ENCODE results near the gene PLEKHA5.
"Not testable (repeated sequence)": the region's sequence is repeated elsewhere in the genome, so short reads cannot be mapped to it uniquely, and the experiment has no call there.

PLEKHA5 gene

DNA sequence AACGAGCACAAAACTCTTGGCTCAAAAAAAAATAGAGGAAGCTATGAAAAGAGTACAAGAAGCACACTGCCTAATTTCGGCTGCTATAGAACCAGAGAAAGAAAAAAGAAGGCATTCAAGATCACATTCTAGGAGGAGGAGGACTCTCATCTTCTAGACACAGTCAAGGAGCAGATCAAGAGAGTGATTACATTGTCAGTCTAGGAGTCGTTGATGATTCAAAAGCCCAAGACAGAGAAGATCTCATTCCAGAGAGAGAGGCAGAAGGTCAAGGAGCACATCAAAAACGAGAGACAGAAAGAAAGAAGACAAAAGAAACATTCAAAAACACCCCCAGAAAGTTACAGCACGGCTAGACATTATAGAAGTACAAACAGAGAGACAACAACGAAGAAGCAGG is 177.9 kb downstream of the PLEKHA5 start:
- Mint-ChIP-seq H3K4me1 (ENCODE audit: low read depth) (peaks cover 11% of the 10 kb centered on the region), H3K27ac (peak overlapping the region; percentile 5), H3K9me3 (no peaks in the 10 kb centered on the region), H3K36me3 (ENCODE audit: low read depth) (peaks cover 10% of the 10 kb centered on the region), H3K4me3 (no peak overlapping the region), H3K27me3 (no peaks in the 10 kb centered on the region)
- intact Hi-C loops (cut with micrococcal nuclease): no loop called here

DNA sequence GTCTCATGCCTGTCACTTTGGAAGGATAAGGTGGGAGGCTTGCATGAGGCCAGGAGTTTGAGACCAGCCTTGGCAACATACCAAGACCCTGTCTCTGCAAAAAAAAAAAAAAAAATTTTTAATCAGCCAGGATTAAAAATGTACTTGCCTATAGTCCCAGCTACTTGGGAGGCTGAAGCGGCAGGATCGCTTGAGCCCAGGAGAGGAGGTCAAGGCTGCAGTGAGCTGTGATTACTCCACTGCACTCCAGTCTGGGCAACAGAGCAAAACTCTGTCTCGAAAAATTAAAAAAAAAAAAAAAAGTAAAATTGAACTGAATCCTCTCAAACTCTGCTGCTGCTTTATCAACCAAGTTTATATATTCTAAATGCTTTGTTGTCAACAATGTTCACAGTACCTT is 181.6 kb downstream of the PLEKHA5 start:
- peaks cover 14% of the 10 kb centered on the region for H3K4me1 Mint-ChIP-seq (ENCODE audit: low read depth)
- H3K27me3 Mint-ChIP-seq: no peaks in the 10 kb centered on the region
- peaks cover 7% of the 10 kb centered on the region for H3K36me3 Mint-ChIP-seq (ENCODE audit: low read depth)
- H3K9me3 Mint-ChIP-seq: no peaks in the 10 kb centered on the region
- H3K27ac Mint-ChIP-seq: no peak overlapping the region
- intact Hi-C loops (cut with micrococcal nuclease): no loop called here
- H3K4me3 Mint-ChIP-seq: no peak overlapping the region

DNA sequence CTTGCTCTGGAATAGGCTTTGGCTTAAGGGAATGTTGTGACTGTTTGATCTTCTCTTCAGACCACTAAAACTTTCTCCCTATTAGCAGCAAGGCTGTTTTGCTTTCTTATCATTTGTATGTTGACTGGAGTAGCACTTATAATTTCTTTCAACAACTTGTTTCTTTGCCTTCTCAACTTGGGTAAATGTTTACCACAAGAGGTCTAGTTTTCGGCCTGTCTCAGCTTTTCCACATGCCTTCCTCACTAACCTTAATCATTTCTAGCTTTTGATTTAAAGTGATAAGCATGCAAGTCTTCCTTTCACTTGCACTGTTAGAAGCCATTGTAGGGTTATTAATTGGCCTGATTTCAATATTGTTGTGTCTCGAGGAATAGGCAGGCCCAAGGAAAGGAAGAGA is 183.1 kb downstream of the PLEKHA5 start:
- Mint-ChIP-seq H3K9me3 (no peaks in the 10 kb centered on the region), H3K27me3 (no peaks in the 10 kb centered on the region), H3K36me3 (ENCODE audit: low read depth) (no peaks in the 10 kb centered on the region), H3K4me1 (ENCODE audit: low read depth) (peaks cover 10% of the 10 kb centered on the region), H3K4me3 (no peak overlapping the region), H3K27ac (no peak overlapping the region)
- intact Hi-C loops (cut with micrococcal nuclease): no loop called here

DNA sequence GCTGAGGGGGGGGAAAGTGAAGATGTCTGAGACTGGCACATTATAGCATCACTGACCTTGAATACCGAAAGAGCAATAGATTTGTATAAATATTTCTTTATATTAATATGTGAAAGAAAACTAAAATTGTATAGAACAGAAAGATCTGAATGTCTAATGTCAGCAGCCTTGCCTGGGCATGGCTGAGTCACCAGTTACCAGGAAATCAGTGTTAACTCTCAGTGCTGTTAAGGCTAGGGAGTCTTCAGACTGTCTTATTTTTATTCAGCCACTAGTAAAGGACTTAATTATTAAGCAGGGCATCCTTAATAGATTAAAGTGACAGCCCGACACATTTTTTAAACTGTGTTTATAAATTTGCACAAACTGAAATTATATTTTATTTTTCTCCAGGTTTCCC is 186.9 kb downstream of the PLEKHA5 start:
- H3K4me3 Mint-ChIP-seq: no peak overlapping the region
- H3K9me3 Mint-ChIP-seq: no peaks in the 10 kb centered on the region
- H3K36me3 Mint-ChIP-seq (ENCODE audit: low read depth): peaks cover 8% of the 10 kb centered on the region
- intact Hi-C loops (cut with micrococcal nuclease): no loop called here
- peaks cover 5% of the 10 kb centered on the region for H3K4me1 Mint-ChIP-seq (ENCODE audit: low read depth)
- no peak overlapping the region for H3K27ac Mint-ChIP-seq
- H3K27me3 Mint-ChIP-seq: no peaks in the 10 kb centered on the region

DNA sequence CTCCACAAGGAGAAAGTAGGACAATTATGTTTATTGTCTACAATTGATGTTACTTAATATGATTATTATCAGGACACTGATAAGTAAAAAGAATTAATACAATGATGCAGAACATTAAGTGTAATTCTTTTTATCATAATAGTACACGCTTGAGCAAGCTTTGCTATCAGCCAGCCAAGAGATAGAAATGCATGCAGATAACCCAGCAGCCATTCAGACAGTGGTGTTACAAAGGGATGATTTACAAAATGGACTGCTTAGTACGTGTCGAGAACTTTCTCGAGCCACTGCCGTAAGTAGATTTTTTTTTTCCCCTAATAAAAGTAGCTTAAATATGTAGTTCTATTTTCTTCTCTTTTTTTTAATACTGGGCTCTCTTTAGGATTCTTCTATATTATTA is 192.8 kb downstream of the PLEKHA5 start:
- intact Hi-C loops (cut with micrococcal nuclease): no loop called here
- H3K4me3 Mint-ChIP-seq: no peak overlapping the region
- H3K9me3 Mint-ChIP-seq: peaks cover 5% of the 10 kb centered on the region
- no peaks in the 10 kb centered on the region for H3K4me1 Mint-ChIP-seq (ENCODE audit: low read depth)
- peaks cover 27% of the 10 kb centered on the region for H3K36me3 Mint-ChIP-seq (ENCODE audit: low read depth)
- H3K27ac Mint-ChIP-seq: no peak overlapping the region
- H3K27me3 Mint-ChIP-seq: no peaks in the 10 kb centered on the region

DNA sequence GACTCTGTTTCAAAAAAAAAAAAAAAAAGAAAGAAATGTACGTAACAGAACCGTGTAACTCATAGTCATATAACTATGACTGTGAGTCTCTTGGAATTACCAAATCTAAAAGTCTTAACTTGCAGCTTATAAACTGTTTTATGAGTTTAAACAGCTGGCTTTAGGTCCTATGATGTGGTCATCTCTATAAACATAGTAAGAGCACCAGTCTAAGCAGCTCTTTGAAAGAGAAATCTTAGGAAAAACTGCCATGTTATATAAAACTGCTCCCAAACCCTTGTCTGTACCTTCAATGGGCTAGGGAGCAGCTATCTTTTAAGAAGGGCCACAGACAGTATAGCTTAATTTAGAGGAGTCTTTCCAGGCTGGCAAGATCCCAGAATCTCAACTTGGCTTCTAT is 194.3 kb downstream of the PLEKHA5 start:
- intact Hi-C loops (cut with micrococcal nuclease): no loop called here
- H3K4me1 Mint-ChIP-seq (ENCODE audit: low read depth): no peaks in the 10 kb centered on the region
- no peak overlapping the region for H3K27ac Mint-ChIP-seq
- H3K36me3 Mint-ChIP-seq (ENCODE audit: low read depth): peaks cover 35% of the 10 kb centered on the region
- peaks cover 8% of the 10 kb centered on the region for H3K9me3 Mint-ChIP-seq
- no peak overlapping the region for H3K4me3 Mint-ChIP-seq
- no peaks in the 10 kb centered on the region for H3K27me3 Mint-ChIP-seq

DNA sequence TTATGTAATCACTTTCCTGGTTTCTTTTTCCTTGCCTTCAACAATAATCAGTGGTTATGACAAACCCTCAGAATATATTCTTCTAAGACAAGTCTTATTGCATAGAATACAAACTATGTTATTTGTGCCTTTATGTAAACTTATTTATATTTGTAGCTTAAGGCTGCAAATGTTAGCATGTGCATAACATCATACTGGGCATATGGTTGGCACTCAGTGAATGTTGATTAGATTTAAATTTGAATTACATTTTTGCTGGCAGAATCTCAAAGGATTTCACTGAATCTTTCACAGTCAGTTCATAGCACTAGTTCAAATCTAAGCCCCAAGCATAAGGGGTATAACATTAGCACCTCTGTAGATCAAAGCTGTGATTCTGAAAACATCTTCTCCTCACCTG is 196.6 kb downstream of the PLEKHA5 start:
- peaks cover 8% of the 10 kb centered on the region for H3K9me3 Mint-ChIP-seq
- H3K4me3 Mint-ChIP-seq: no peak overlapping the region
- H3K4me1 Mint-ChIP-seq (ENCODE audit: low read depth): no peaks in the 10 kb centered on the region
- H3K27me3 Mint-ChIP-seq: no peaks in the 10 kb centered on the region
- H3K27ac Mint-ChIP-seq: no peak overlapping the region
- peaks cover 32% of the 10 kb centered on the region for H3K36me3 Mint-ChIP-seq (ENCODE audit: low read depth)
- intact Hi-C loops (cut with micrococcal nuclease): no loop called here

DNA sequence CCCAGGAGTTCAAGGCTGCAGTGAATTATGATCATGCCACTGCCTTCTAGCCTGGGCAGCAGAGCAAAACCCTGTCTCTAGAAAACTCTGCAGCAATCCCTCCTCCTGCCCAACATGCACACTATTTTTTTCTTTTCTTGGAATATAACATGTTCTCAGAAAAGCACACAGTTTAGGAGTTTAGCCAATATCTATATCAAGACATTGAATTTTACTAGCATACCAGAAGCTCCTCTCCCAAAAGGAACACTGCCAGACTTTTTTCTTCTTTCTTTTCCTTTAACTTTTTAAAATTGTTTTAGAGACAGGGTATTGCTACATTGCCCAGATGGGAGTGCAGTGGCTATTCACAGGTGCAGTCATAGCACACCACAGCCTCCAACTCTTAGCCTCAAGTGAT is 202.7 kb downstream of the PLEKHA5 start:
- H3K4me1 Mint-ChIP-seq (ENCODE audit: low read depth): no peaks in the 10 kb centered on the region
- H3K27ac Mint-ChIP-seq: no peak overlapping the region
- no peak overlapping the region for H3K4me3 Mint-ChIP-seq
- H3K27me3 Mint-ChIP-seq: no peaks in the 10 kb centered on the region
- intact Hi-C loops (cut with micrococcal nuclease): no loop called here
- H3K9me3 Mint-ChIP-seq: peaks cover 5% of the 10 kb centered on the region
- peaks cover 25% of the 10 kb centered on the region for H3K36me3 Mint-ChIP-seq (ENCODE audit: low read depth)

DNA sequence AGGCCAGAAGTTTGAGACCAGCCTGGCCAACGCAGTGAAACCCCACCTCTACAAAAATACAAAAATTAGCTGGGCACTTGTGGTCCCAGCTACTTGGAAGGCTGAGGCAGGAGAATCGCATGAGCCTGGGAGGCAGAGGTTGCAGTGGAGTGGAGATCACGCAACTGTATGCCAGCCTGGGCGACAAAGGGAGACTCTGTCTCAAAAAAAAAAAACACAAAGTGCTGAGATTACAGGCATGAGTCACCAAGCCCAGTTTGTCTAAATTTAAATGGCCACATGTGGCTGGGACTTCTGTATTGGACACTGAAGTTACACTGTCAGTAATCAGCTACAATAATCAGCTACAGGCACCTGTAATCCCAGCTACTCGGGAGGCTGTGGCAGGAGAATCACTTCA is 208.9 kb downstream of the PLEKHA5 start:
- Mint-ChIP-seq H3K27ac (no peak overlapping the region), H3K9me3 (no peaks in the 10 kb centered on the region), H3K27me3 (no peaks in the 10 kb centered on the region), H3K4me3 (no peak overlapping the region), H3K4me1 (ENCODE audit: low read depth) (no peaks in the 10 kb centered on the region), H3K36me3 (ENCODE audit: low read depth) (peaks cover 7% of the 10 kb centered on the region)
- intact Hi-C loops (cut with micrococcal nuclease): no loop called here

DNA sequence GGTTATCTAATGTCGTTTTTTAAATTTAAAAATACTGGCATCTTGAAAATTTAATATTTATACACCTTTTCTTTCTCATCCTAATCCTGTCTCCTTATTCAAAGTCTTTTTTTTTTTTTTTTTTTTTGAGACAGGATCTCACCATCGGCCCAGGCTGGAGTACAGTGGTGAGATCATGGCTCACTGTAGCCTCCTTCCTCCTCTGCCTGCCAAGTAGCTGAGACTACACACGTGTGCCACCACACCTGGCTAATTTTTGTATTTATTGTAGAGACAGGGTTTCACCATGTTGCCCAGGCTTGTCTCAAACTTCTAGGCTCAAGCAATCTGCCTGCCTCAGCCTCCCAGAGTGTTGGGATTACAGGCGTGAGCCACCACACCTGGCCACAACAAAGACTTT is 221.3 kb downstream of the PLEKHA5 start:
- H3K4me1 Mint-ChIP-seq (ENCODE audit: low read depth); H3K27me3 Mint-ChIP-seq; intact Hi-C loops (cut with micrococcal nuclease); H3K9me3 Mint-ChIP-seq; H3K4me3 Mint-ChIP-seq; H3K27ac Mint-ChIP-seq: not testable (repeated sequence)
- H3K36me3 Mint-ChIP-seq (ENCODE audit: low read depth): peaks cover 48% of the 10 kb centered on the region

DNA sequence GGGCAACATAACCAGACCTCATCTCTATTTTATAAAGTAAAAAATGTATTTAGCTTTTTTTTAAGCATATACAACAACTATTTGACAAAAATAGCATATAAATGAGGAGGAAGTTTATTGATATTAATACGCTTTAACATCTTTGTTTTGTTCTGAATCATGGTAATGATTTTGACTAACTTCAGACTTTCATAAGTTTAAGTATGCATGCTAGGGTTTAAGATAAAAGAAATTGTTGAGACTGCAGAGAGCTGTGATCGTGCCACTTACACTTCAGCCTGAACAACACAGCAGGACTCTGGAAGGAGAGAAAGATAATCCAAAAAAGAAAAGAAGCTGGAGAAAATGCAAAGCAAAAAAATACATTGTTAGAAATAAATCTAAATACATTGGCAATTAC is 221.8 kb downstream of the PLEKHA5 start:
- Mint-ChIP-seq H3K27ac (no peak overlapping the region), H3K36me3 (ENCODE audit: low read depth) (peaks cover 53% of the 10 kb centered on the region), H3K9me3 (no peaks in the 10 kb centered on the region), H3K4me3 (no peak overlapping the region), H3K27me3 (no peaks in the 10 kb centered on the region), H3K4me1 (ENCODE audit: low read depth) (no peaks in the 10 kb centered on the region)
- intact Hi-C loops (cut with micrococcal nuclease): no loop called here

DNA sequence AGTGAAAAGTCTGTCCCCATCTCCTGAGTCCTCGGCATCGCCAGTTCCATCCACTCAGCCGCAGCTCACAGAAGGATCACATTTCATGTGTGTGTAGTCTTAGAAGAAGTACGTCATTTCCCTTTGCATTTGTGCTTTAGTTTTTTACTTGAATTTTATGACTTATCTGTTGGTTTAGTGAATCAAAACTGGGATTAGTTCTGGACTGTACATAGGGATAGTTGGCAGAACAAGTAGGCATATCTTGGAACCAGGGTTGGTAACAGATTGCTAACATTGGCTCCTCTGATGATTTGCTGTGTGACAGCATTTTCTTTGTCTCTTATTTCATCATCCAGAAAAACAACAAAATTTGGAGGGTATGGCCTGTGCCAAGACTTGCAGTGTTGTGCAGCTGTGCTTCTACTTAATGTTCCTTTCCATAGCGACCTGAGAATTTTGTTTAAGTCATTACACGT is 240.2 kb downstream of the PLEKHA5 start:
- no peaks in the 10 kb centered on the region for H3K4me1 Mint-ChIP-seq (ENCODE audit: low read depth)
- no peaks in the 10 kb centered on the region for H3K9me3 Mint-ChIP-seq
- intact Hi-C loops (cut with micrococcal nuclease): no loop called here
- peaks cover 60% of the 10 kb centered on the region for H3K36me3 Mint-ChIP-seq (ENCODE audit: low read depth)
- H3K27me3 Mint-ChIP-seq: no peaks in the 10 kb centered on the region
- no peak overlapping the region for H3K27ac Mint-ChIP-seq
- H3K4me3 Mint-ChIP-seq: no peak overlapping the region

DNA sequence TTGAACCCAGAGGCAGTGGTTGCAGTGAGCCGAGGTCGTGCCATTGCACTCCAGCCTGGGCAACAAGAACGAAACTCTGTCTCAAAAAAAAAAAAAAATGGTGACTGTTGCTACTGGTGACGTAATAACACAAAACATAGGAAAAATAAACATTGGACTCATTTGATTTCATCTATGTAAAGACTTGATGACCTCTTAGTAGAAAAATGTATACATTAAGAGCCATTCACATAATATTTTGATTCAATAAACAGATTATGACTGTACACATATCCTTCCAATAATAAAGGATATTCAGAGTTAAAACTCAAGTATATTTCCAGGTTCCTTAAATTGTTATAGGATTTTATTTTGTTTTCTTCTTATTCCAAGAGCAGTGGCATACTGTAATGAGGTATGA is 244.1 kb downstream of the PLEKHA5 start:
- H3K27ac Mint-ChIP-seq: no peak overlapping the region
- H3K27me3 Mint-ChIP-seq: no peaks in the 10 kb centered on the region
- no peak overlapping the region for H3K4me3 Mint-ChIP-seq
- intact Hi-C loops (cut with micrococcal nuclease): no loop called here
- no peaks in the 10 kb centered on the region for H3K9me3 Mint-ChIP-seq
- H3K36me3 Mint-ChIP-seq (ENCODE audit: low read depth): peaks cover 54% of the 10 kb centered on the region
- H3K4me1 Mint-ChIP-seq (ENCODE audit: low read depth): no peaks in the 10 kb centered on the region

DNA sequence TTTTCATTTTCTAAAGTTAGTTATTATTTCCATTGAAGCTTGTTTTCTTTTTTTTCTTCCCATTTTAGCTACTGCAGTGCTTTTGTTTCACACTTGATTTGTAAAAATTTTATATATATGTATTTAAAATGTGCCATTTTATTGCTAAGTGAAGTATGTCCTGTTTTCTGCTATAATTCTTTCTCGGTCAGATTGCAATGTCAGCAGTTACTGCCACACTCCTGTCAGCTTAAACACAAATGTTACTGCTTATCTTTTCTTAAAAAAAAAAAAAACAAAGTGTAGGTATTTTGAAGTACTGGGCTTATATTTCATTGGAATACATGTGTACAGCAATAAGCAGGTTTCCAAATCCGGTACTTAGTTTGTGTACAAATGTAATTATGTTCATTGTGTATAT is 246.4 kb downstream of the PLEKHA5 start:
- intact Hi-C loops (cut with micrococcal nuclease): no loop called here
- H3K4me1 Mint-ChIP-seq (ENCODE audit: low read depth): no peaks in the 10 kb centered on the region
- no peak overlapping the region for H3K4me3 Mint-ChIP-seq
- peaks cover 49% of the 10 kb centered on the region for H3K36me3 Mint-ChIP-seq (ENCODE audit: low read depth)
- no peaks in the 10 kb centered on the region for H3K27me3 Mint-ChIP-seq
- no peak overlapping the region for H3K27ac Mint-ChIP-seq
- no peaks in the 10 kb centered on the region for H3K9me3 Mint-ChIP-seq

DNA sequence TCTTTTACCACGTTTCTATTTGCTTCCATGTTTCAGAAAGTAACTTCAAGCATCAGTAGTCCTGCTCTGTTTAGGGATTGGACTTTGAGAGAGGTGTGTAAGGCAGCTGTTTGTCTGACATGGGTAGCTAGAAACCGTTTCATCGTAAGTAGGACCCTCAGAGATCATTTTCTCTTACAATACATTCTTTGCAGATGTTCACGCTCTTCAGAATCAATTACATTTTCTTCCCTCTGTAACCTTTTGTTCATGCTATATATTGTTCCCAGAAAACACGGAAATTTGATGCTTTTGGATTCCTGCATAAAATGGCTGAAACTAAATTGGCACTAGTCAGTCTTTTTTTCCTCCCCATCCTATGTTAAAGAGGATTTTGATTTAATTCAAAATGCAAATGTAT is 247.2 kb downstream of the PLEKHA5 start:
- intact Hi-C loops (cut with micrococcal nuclease): no loop called here
- Mint-ChIP-seq H3K36me3 (ENCODE audit: low read depth) (peaks cover 41% of the 10 kb centered on the region), H3K4me3 (no peak overlapping the region), H3K4me1 (ENCODE audit: low read depth) (no peaks in the 10 kb centered on the region), H3K9me3 (no peaks in the 10 kb centered on the region), H3K27me3 (no peaks in the 10 kb centered on the region), H3K27ac (no peak overlapping the region)
